GM19395 (cell line): ENCODE measurements around the gene U2AF1L4.

ENCODE experiments used
- ATAC-seq: cut with Tn5 transposase; IDR thresholded peaks from one replicate; pipeline ENCODE4 v1.9.1; 2021; ENCODE audit warnings: mild to moderate bottlenecking, moderate library complexity; ENCODE audit not compliant: unreplicated experiment

The U2AF1L4 gene

DNA sequence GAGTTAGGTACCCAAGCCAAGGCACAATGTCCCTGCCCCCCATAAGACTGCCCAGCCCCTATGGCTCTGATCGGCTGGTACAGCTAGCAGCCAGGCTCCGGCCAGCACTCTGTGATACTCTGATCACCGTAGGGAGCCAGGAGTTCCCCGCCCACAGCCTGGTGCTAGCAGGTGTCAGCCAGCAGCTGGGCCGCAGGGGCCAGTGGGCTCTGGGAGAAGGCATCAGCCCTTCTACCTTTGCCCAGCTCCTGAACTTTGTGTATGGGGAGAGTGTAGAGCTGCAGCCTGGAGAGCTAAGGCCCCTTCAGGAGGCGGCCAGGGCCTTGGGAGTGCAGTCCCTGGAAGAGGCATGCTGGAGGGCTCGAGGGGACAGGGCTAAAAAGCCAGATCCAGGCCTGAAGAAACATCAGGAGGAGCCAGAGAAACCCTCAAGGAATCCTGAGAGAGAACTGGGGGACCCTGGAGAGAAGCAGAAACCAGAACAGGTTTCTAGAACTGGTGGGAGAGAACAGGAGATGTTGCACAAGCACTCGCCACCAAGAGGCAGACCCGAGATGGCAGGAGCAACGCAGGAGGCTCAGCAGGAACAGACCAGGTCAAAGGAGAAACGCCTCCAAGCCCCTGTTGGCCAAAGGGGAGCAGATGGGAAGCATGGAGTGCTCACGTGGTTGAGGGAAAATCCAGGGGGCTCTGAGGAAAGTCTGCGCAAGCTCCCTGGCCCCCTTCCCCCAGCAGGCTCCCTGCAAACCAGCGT, 30.4 kb downstream of the U2AF1L4 start:
- no peak for ATAC-seq

- no peak for ATAC-seq
These were observed 31.2 kb downstream of the U2AF1L4 start for GRCh38 chr19:35713904-35714495.

GRCh38 chr19:35713506-35713850, 31.7 kb downstream of the U2AF1L4 start:
- no peak for ATAC-seq

GRCh38 chr19:35712567-35713505, 32.4 kb downstream of the U2AF1L4 start:
- no peak for ATAC-seq

- ATAC-seq = peak; percentile 43
These were observed 34.2 kb downstream of the U2AF1L4 start for GRCh38 chr19:35710784-35711723.

GRCh38 chr19:35708391-35708790, 36.8 kb downstream of the U2AF1L4 start:
- ATAC-seq = no peak

DNA sequence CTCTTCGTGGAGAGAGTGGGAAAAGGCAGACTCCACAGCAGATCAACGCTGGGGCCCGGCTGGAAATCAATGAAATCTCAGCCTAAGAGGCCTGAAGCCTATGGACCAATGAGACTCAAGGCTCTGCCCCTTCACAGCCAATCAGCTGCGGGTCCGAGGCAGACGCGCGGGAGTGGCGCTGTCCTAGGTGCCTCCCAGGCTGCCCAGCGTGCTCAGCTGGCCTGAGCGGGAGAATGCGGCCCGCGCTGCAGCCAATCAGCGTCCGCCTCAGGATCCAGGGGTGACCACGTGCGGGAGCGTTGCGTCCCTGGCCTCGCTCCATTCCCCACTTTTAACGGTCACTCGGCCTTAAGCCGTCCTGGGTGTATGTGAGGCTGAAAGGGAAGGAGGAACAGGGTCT, 41.0 kb downstream of the U2AF1L4 start, which contains the start of gene ZBTB32:
Gene ZBTB32, plus strand, starts transcription at position 341 of the 400 bp plus-strand sequence. CDS start 10,069 bp downstream, outside the sequence.
- no peak for ATAC-seq

DNA sequence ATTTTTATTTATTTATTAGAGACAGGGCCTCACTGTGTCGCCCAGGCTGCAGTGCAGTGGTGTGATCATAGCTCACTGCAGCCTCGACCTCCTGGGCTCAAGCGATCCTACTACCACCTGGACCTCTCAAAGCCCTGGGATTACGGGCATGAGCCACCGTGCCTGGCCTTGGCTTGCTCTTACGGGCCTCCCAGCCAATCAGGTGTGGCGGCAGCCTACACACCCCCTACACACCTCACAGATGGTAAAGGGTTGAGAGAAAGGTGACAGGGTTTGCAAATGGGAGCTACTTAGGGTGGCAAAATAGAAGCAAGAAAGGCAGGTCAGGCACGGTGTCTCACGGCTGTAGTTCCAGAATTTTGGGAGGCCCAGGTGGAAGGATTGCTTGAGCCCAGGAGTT, 41.9 kb downstream of the U2AF1L4 start:
- ATAC-seq = no peak

- peak; percentile 92 for ATAC-seq
These were observed 42.8 kb downstream of the U2AF1L4 start for GRCh38 chr19:35702223-35703012.

DNA sequence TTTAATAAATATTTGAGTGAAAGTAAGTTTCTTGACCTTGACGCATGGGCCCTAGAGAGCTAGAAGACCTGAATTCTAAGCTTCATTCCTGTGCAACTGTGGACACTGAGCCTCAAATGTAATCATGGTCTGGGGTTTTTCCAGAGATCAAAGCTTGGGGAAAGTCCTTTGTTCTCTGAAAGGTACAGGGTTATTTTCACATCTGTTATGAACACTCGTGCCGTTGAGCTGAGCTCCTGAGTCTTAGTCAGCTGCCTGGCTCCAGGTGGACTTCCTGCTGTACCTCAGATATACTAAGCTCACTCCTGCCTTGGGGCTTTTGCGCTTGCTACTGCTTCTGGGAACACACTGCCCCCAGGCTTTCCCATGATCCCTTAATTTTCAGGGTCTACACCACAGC, 48.4 kb downstream of the U2AF1L4 start:
- ATAC-seq = no peak

DNA sequence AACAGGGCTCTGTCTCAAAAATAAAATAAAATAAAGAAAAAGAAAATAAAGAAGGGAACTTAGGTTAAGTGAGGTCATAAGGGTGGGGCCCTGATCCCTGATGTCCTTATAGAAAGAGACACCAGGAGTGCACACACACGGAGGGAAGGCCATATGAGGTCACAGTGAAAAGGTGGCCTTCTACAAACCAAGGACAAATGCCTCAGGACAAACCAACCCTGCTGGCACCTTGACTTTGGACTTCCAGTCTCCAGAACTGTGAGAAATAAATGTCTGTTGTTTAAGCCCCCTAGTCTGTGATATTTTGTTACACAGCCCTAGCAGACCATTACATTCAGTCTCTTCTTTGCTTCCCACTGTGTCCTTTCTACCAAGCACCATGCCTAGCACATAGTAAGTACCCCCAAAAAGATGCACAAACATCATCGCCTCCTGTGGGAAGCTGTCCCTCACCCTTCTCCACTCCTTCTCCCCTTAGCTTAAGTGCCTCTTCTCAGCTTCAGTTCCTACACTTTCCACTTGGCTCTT, 49.3 kb downstream of the U2AF1L4 start:
- ATAC-seq = no peak

- ATAC-seq = peak; percentile 73
These were observed 51.2 kb downstream of the U2AF1L4 start for GRCh38 chr19:35693835-35694599.

- peak; percentile 17 for ATAC-seq
These were observed 51.8 kb downstream of the U2AF1L4 start for GRCh38 chr19:35693422-35693821.
